ENCODE results near the gene NACAD. TPM values are rescaled to one million over a fixed set of nuclear protein-coding genes. Genes with fewer than 3 reads are reported as not detected.

The NACAD gene
- total RNA-seq, 1 experiment from 2014 or later: 5.5 TPM

- Mint-ChIP-seq H3K4me3 (no peak overlapping the region), H3K27ac (no peak overlapping the region; the same call in 1 of the 2 replicates), H3K4me1 (no peaks in the 10 kb centered on the region), H3K9me3 (no peaks in the 10 kb centered on the region), H3K36me3 (peaks cover 10% of the 10 kb centered on the region; the same call in 1 of the 2 replicates), H3K27me3 (ENCODE audit: low read depth) (no peaks in the 10 kb centered on the region)
- DNase-seq (ENCODE audit: low spot score) (no peak), ATAC-seq (peak; percentile 50)
- TF ChIP-seq ZNF121 (CRISPR knock-in tag; IDR thresholded peaks at IDR 0.05) (no peak), MLX (CRISPR knock-in tag; IDR thresholded peaks at IDR 0.05) (no peak)
- TF ChIP-seq, protein P1, sequence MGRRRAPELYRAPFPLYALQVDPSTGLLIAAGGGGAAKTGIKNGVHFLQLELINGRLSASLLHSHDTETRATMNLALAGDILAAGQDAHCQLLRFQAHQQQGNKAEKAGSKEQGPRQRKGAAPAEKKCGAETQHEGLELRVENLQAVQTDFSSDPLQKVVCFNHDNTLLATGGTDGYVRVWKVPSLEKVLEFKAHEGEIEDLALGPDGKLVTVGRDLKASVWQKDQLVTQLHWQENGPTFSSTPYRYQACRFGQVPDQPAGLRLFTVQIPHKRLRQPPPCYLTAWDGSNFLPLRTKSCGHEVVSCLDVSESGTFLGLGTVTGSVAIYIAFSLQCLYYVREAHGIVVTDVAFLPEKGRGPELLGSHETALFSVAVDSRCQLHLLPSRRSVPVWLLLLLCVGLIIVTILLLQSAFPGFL (CRISPR knock-in tag; IDR thresholded peaks at IDR 0.05; ENCODE audit: borderline replicate concordance): no peak
- TF ChIP-seq, protein P2, sequence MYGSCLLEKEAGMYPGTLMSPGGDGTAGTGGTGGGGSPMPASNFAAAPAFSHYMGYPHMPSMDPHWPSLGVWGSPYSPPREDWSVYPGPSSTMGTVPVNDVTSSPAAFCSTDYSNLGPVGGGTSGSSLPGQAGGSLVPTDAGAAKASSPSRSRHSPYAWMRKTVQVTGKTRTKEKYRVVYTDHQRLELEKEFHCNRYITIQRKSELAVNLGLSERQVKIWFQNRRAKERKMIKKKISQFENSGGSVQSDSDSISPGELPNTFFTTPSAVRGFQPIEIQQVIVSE (CRISPR knock-in tag; IDR thresholded peaks at IDR 0.05; ENCODE audit: borderline replicate concordance): no peak
- ChIA-PET CTCF (interaction anchor here (0.5 to 5.1 kb wide), 5 partner anchors 23 to 281 kb away, joined by 3 to 35 read pairs (median 3); no protein-coding TSS in a partner anchor), POLR2A (no interaction called here)
Observed at GRCh38 chr7:45069444-45070253, 19.1 kb downstream of the NACAD start.

- Mint-ChIP-seq H3K9me3 (no peaks in the 10 kb centered on the region), H3K4me1 (no peaks in the 10 kb centered on the region), H3K27ac (no peak overlapping the region), H3K4me3 (no peak overlapping the region), H3K27me3 (ENCODE audit: low read depth) (no peaks in the 10 kb centered on the region), H3K36me3 (peaks cover 7% of the 10 kb centered on the region; the same call in 1 of the 2 replicates)
- POLR2A ChIA-PET: no interaction called here
- DNase-seq (ENCODE audit: low spot score) (peak; percentile 5), ATAC-seq (no peak)
- CTCF ChIA-PET: interaction anchor here (5.1 kb wide), 1 partner anchor 95 kb away, joined by 35 read pairs; no protein-coding TSS in a partner anchor
- no peak for TF ChIP-seq EMX1 (CRISPR knock-in tag; IDR thresholded peaks at IDR 0.05)
- TF ChIP-seq ZNF671 (CRISPR knock-in tag; IDR thresholded peaks at IDR 0.05): no peak
- no peak for TF ChIP-seq IRF2 (CRISPR knock-in tag; IDR thresholded peaks at IDR 0.05; ENCODE audit: borderline replicate concordance, low read depth)
- TF ChIP-seq JUN (CRISPR knock-in tag; IDR thresholded peaks at IDR 0.05): no peak
- no peak for TF ChIP-seq ATF6 (CRISPR knock-in tag; IDR thresholded peaks at IDR 0.05)
- no peak for TF ChIP-seq CREB1 (CRISPR knock-in tag; IDR thresholded peaks at IDR 0.05)
- TF ChIP-seq MLX (CRISPR knock-in tag; IDR thresholded peaks at IDR 0.05): no peak
- TF ChIP-seq ZNF416 (CRISPR knock-in tag; IDR thresholded peaks at IDR 0.05): no peak
- no peak for TF ChIP-seq SP1 (CRISPR knock-in tag; conservative IDR thresholded peaks at IDR 0.05)
- no peak for TF ChIP-seq CTCF (IDR thresholded peaks at IDR 0.05)
- TF ChIP-seq, protein P3, sequence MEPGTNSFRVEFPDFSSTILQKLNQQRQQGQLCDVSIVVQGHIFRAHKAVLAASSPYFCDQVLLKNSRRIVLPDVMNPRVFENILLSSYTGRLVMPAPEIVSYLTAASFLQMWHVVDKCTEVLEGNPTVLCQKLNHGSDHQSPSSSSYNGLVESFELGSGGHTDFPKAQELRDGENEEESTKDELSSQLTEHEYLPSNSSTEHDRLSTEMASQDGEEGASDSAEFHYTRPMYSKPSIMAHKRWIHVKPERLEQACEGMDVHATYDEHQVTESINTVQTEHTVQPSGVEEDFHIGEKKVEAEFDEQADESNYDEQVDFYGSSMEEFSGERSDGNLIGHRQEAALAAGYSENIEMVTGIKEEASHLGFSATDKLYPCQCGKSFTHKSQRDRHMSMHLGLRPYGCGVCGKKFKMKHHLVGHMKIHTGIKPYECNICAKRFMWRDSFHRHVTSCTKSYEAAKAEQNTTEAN (CRISPR knock-in tag; IDR thresholded peaks at IDR 0.05): no peak
- TF ChIP-seq ELF4 (CRISPR knock-in tag; IDR thresholded peaks at IDR 0.05; ENCODE audit: low read depth): no peak
Observed at GRCh38 chr7:45068236-45069023, 20.3 kb downstream of the NACAD start.
